Activated CD4-positive, alpha-beta T cell treated with anti-CD3 and anti-CD28 coated beads, Interleukin-2, amount 10 ng/mL, durations not matched to agents 24 days and 14 days (primary cell): Measurements from ENCODE around the gene VPS13D. TPM values are rescaled to one million over a fixed set of nuclear protein-coding genes. Genes with fewer than 3 reads are reported as not detected.
A peak's percentile ranks its signal among the peaks of the same experiment; 100 is the strongest.

Experiments
- DNase-seq: peaks from one replicate; pipeline ENCODE4 v3.0.0; 2022
- H3K27ac Mint-ChIP-seq: one replicate; pipeline ENCODE4 v1.8.0; 2022; ENCODE audit warnings: mild to moderate bottlenecking, mixed read lengths
- H3K27me3 Mint-ChIP-seq: one replicate; pipeline ENCODE4 v1.8.0; 2022; ENCODE audit warnings: mixed read lengths
- H3K36me3 Mint-ChIP-seq: one replicate; pipeline ENCODE4 v1.8.0; 2022; ENCODE audit warnings: low read depth, mild to moderate bottlenecking, mixed read lengths
- H3K4me1 Mint-ChIP-seq: one replicate; pipeline ENCODE4 v1.8.0; 2021; ENCODE audit warnings: mixed read lengths
- H3K4me3 Mint-ChIP-seq: one replicate; pipeline ENCODE4 v1.8.0; 2022; ENCODE audit warnings: mild to moderate bottlenecking, moderate library complexity, mixed read lengths
- H3K9me3 Mint-ChIP-seq: one replicate; pipeline ENCODE4 v1.8.0; 2021; ENCODE audit warnings: mixed read lengths
- intact Hi-C: fragments of 100-400 bp; cut with micrococcal nuclease; formaldehyde crosslinking; loops from one replicate; pipeline ENCODE4 v1.15.1; 2023
- total RNA-seq: library from RNA; stranded (reverse); gene quantifications from 2 replicates; pipeline ENCODE4 v1.2.3, GENCODE V29; 2022

VPS13D gene
- total RNA-seq, 1 donor from 2014 or later, result 30.8 TPM

GRCh38 chr1:12345350-12346217, 115.8 kb downstream of the VPS13D start:
- Mint-ChIP-seq H3K9me3 (peaks cover 14% of the 10 kb centered on the region), H3K27me3 (no peaks in the 10 kb centered on the region), H3K27ac (peak overlapping the region; percentile 85), H3K4me1 (peaks cover 37% of the 10 kb centered on the region), H3K4me3 (peak overlapping the region; percentile 71), H3K36me3 (peaks cover 67% of the 10 kb centered on the region)
- intact Hi-C loops, result loop anchor here (1.0 to 5.0 kb wide), 3 partner anchors 49 to 104 kb away; no protein-coding TSS in a partner anchor
- peak; percentile 75 for DNase-seq

GRCh38 chr1:12346483-12347151, 116.8 kb downstream of the VPS13D start:
- intact Hi-C loops, result loop anchor here (5.0 kb wide), 1 partner anchor 91 kb away; no protein-coding TSS in a partner anchor
- no peak for DNase-seq
- Mint-ChIP-seq H3K9me3 (peaks cover 19% of the 10 kb centered on the region), H3K4me3 (no peak overlapping the region), H3K27me3 (no peaks in the 10 kb centered on the region), H3K36me3 (peaks cover 71% of the 10 kb centered on the region), H3K27ac (no peak overlapping the region), H3K4me1 (peaks cover 34% of the 10 kb centered on the region)

GRCh38 chr1:12348113-12348512, 118.3 kb downstream of the VPS13D start:
- H3K4me3 Mint-ChIP-seq, result no peak overlapping the region
- no peak for DNase-seq
- H3K27ac Mint-ChIP-seq, result no peak overlapping the region
- H3K36me3 Mint-ChIP-seq, result peaks cover 69% of the 10 kb centered on the region
- H3K9me3 Mint-ChIP-seq, result peaks cover 19% of the 10 kb centered on the region
- intact Hi-C loops, result loop anchor here (5.0 kb wide), 1 partner anchor 89 kb away; no protein-coding TSS in a partner anchor
- peaks cover 26% of the 10 kb centered on the region for H3K4me1 Mint-ChIP-seq
- H3K27me3 Mint-ChIP-seq, result no peaks in the 10 kb centered on the region

GRCh38 chr1:12353981-12354380, 124.2 kb downstream of the VPS13D start:
- H3K36me3 Mint-ChIP-seq, result peaks cover 67% of the 10 kb centered on the region
- H3K4me1 Mint-ChIP-seq, result peaks cover 3% of the 10 kb centered on the region
- H3K4me3 Mint-ChIP-seq, result no peak overlapping the region
- DNase-seq, result no peak
- intact Hi-C loops, result no loop called here
- H3K9me3 Mint-ChIP-seq, result peaks cover 15% of the 10 kb centered on the region
- H3K27ac Mint-ChIP-seq, result no peak overlapping the region
- no peaks in the 10 kb centered on the region for H3K27me3 Mint-ChIP-seq

GRCh38 chr1:12356004-12356890, 126.4 kb downstream of the VPS13D start:
- Mint-ChIP-seq H3K27me3 (no peaks in the 10 kb centered on the region), H3K4me1 (peaks cover 12% of the 10 kb centered on the region), H3K36me3 (peaks cover 51% of the 10 kb centered on the region), H3K4me3 (no peak overlapping the region), H3K9me3 (no peaks in the 10 kb centered on the region), H3K27ac (no peak overlapping the region)
- intact Hi-C loops, result no loop called here
- no peak for DNase-seq

- Mint-ChIP-seq H3K4me1 (peaks cover 12% of the 10 kb centered on the region), H3K27me3 (no peaks in the 10 kb centered on the region), H3K27ac (no peak overlapping the region), H3K4me3 (no peak overlapping the region), H3K9me3 (no peaks in the 10 kb centered on the region), H3K36me3 (peaks cover 53% of the 10 kb centered on the region)
- intact Hi-C loops, result no loop called here
- DNase-seq, result no peak
These were observed 128.7 kb downstream of the VPS13D start for GRCh38 chr1:12358499-12358898.

- intact Hi-C loops, result no loop called here
- H3K27me3 Mint-ChIP-seq, result no peaks in the 10 kb centered on the region
- H3K9me3 Mint-ChIP-seq, result no peaks in the 10 kb centered on the region
- H3K4me1 Mint-ChIP-seq, result peaks cover 12% of the 10 kb centered on the region
- peak overlapping the region; percentile 4 for H3K4me3 Mint-ChIP-seq
- H3K27ac Mint-ChIP-seq, result no peak overlapping the region
- peaks cover 55% of the 10 kb centered on the region for H3K36me3 Mint-ChIP-seq
- peak; percentile 67 for DNase-seq
These were observed 129.7 kb downstream of the VPS13D start for GRCh38 chr1:12359359-12360133.

- H3K4me3 Mint-ChIP-seq, result no peak overlapping the region
- H3K27me3 Mint-ChIP-seq, result no peaks in the 10 kb centered on the region
- H3K36me3 Mint-ChIP-seq, result peaks cover 45% of the 10 kb centered on the region
- peaks cover 7% of the 10 kb centered on the region for H3K4me1 Mint-ChIP-seq
- H3K9me3 Mint-ChIP-seq, result no peaks in the 10 kb centered on the region
- DNase-seq, result peak; percentile 30
- no peak overlapping the region for H3K27ac Mint-ChIP-seq
- intact Hi-C loops, result no loop called here
These were observed 138.8 kb downstream of the VPS13D start for GRCh38 chr1:12368646-12369045.

- Mint-ChIP-seq H3K27me3 (no peaks in the 10 kb centered on the region), H3K4me1 (peaks cover 7% of the 10 kb centered on the region), H3K4me3 (no peak overlapping the region), H3K9me3 (no peaks in the 10 kb centered on the region), H3K36me3 (peaks cover 46% of the 10 kb centered on the region), H3K27ac (no peak overlapping the region)
- DNase-seq, result peak; percentile 47
- intact Hi-C loops, result no loop called here
These were observed 139.4 kb downstream of the VPS13D start for GRCh38 chr1:12369258-12369657.

- Mint-ChIP-seq H3K4me1 (peaks cover 7% of the 10 kb centered on the region), H3K9me3 (no peaks in the 10 kb centered on the region), H3K4me3 (no peak overlapping the region), H3K36me3 (peaks cover 42% of the 10 kb centered on the region), H3K27ac (no peak overlapping the region), H3K27me3 (no peaks in the 10 kb centered on the region)
- intact Hi-C loops, result no loop called here
- no peak for DNase-seq
These were observed 140.6 kb downstream of the VPS13D start for GRCh38 chr1:12370333-12370975.

- Mint-ChIP-seq H3K4me1 (peaks cover 8% of the 10 kb centered on the region), H3K27me3 (no peaks in the 10 kb centered on the region), H3K36me3 (peaks cover 42% of the 10 kb centered on the region), H3K4me3 (no peak overlapping the region), H3K9me3 (no peaks in the 10 kb centered on the region), H3K27ac (no peak overlapping the region)
- DNase-seq, result peak; percentile 45
- intact Hi-C loops, result no loop called here
These were observed 141.2 kb downstream of the VPS13D start for GRCh38 chr1:12371053-12371452.

- Mint-ChIP-seq H3K27me3 (no peaks in the 10 kb centered on the region), H3K27ac (no peak overlapping the region), H3K4me1 (peaks cover 10% of the 10 kb centered on the region), H3K36me3 (peaks cover 44% of the 10 kb centered on the region), H3K9me3 (no peaks in the 10 kb centered on the region), H3K4me3 (no peak overlapping the region)
- intact Hi-C loops, result no loop called here
- no peak for DNase-seq
These were observed 142.3 kb downstream of the VPS13D start for GRCh38 chr1:12372180-12372579.
